ENCODE measurements around the gene S100A8.

DNA sequence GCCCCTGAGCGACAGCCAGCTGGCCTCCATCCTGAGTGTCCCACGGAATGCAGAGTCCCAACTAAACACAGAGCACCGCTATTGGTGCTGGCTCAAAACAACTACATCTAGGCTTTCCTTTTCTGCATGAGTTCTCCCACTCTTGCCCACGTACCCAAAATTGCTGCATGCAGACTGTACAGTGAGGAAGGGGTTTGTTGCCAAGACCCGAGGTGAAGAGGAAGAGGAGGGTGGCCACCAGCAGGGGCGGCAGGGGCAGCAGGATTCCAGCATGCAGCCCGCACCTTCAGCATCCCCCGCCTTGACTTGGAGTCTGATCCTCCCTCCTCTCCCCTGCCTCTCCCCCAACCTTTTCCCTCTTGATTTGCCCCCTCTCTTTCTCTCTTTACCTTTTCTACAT is 25.2 kb downstream of the S100A8 start:
- TF ChIP-seq, protein P1, sequence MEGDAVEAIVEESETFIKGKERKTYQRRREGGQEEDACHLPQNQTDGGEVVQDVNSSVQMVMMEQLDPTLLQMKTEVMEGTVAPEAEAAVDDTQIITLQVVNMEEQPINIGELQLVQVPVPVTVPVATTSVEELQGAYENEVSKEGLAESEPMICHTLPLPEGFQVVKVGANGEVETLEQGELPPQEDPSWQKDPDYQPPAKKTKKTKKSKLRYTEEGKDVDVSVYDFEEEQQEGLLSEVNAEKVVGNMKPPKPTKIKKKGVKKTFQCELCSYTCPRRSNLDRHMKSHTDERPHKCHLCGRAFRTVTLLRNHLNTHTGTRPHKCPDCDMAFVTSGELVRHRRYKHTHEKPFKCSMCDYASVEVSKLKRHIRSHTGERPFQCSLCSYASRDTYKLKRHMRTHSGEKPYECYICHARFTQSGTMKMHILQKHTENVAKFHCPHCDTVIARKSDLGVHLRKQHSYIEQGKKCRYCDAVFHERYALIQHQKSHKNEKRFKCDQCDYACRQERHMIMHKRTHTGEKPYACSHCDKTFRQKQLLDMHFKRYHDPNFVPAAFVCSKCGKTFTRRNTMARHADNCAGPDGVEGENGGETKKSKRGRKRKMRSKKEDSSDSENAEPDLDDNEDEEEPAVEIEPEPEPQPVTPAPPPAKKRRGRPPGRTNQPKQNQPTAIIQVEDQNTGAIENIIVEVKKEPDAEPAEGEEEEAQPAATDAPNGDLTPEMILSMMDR (IDR thresholded peaks at IDR 0.05 in 2 of 3, conservative IDR thresholded peaks at IDR 0.05 in 1 of 3; ENCODE audit: borderline replicate concordance in 1 of 3, insufficient read depth in 1 of 3, low read depth in 2 of 3, low read length in 2 of 3) = no peak
- TF ChIP-seq FOSL1 (IDR thresholded peaks at IDR 0.05; ENCODE audit: low read depth) = no peak
- TF ChIP-seq SIN3A (IDR thresholded peaks at IDR 0.05; ENCODE audit: low read depth) = no peak
- no peak for TF ChIP-seq ELF1 (IDR thresholded peaks at IDR 0.05; ENCODE audit: borderline replicate concordance, low read depth)
- no peak for TF ChIP-seq EZH2phosphoT487 (IDR thresholded peaks at IDR 0.05; ENCODE audit: borderline replicate concordance)
- TF ChIP-seq JUND (IDR thresholded peaks at IDR 0.05) = no peak
- TF ChIP-seq YY1 (IDR thresholded peaks at IDR 0.05; ENCODE audit: extremely low read depth, insufficient replicate concordance, low read depth, low read length) = no peak
- TF ChIP-seq EZH2 (IDR thresholded peaks at IDR 0.05) = no peak
- TF ChIP-seq, protein P2, sequence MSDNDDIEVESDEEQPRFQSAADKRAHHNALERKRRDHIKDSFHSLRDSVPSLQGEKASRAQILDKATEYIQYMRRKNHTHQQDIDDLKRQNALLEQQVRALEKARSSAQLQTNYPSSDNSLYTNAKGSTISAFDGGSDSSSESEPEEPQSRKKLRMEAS (IDR thresholded peaks at IDR 0.05) = no peak
- TF ChIP-seq, protein P3, sequence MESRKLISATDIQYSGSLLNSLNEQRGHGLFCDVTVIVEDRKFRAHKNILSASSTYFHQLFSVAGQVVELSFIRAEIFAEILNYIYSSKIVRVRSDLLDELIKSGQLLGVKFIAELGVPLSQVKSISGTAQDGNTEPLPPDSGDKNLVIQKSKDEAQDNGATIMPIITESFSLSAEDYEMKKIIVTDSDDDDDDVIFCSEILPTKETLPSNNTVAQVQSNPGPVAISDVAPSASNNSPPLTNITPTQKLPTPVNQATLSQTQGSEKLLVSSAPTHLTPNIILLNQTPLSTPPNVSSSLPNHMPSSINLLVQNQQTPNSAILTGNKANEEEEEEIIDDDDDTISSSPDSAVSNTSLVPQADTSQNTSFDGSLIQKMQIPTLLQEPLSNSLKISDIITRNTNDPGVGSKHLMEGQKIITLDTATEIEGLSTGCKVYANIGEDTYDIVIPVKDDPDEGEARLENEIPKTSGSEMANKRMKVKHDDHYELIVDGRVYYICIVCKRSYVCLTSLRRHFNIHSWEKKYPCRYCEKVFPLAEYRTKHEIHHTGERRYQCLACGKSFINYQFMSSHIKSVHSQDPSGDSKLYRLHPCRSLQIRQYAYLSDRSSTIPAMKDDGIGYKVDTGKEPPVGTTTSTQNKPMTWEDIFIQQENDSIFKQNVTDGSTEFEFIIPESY (IDR thresholded peaks at IDR 0.05; ENCODE audit: extremely low read depth, insufficient replicate concordance, low read length) = no peak
- TF ChIP-seq CBX3 (IDR thresholded peaks at IDR 0.05; ENCODE audit: low read depth) = no peak
- TF ChIP-seq RAD21 (IDR thresholded peaks at IDR 0.05; ENCODE audit: low read depth) = no peak
- TF ChIP-seq, protein P4, sequence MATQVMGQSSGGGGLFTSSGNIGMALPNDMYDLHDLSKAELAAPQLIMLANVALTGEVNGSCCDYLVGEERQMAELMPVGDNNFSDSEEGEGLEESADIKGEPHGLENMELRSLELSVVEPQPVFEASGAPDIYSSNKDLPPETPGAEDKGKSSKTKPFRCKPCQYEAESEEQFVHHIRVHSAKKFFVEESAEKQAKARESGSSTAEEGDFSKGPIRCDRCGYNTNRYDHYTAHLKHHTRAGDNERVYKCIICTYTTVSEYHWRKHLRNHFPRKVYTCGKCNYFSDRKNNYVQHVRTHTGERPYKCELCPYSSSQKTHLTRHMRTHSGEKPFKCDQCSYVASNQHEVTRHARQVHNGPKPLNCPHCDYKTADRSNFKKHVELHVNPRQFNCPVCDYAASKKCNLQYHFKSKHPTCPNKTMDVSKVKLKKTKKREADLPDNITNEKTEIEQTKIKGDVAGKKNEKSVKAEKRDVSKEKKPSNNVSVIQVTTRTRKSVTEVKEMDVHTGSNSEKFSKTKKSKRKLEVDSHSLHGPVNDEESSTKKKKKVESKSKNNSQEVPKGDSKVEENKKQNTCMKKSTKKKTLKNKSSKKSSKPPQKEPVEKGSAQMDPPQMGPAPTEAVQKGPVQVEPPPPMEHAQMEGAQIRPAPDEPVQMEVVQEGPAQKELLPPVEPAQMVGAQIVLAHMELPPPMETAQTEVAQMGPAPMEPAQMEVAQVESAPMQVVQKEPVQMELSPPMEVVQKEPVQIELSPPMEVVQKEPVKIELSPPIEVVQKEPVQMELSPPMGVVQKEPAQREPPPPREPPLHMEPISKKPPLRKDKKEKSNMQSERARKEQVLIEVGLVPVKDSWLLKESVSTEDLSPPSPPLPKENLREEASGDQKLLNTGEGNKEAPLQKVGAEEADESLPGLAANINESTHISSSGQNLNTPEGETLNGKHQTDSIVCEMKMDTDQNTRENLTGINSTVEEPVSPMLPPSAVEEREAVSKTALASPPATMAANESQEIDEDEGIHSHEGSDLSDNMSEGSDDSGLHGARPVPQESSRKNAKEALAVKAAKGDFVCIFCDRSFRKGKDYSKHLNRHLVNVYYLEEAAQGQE (IDR thresholded peaks at IDR 0.05; ENCODE audit: low read depth) = no peak

Data from HCT116 (cell line).